H1 (cell line): Measurements from ENCODE around the gene CASK. TPM values are rescaled to one million over a fixed set of nuclear protein-coding genes. Genes with fewer than 3 reads are reported as not detected.

Source experiments
- CTCF ChIA-PET: fragments of 300-600 bp; sonication (Branson Sonifier 250); formaldehyde crosslinking; loops from one replicate; lab custom pipeline; 2021; ENCODE audit not compliant: partially characterized antibody; lab: Charles Lee
- POLR2A ChIA-PET: fragments of 300-600 bp; sonication (Branson Sonifier 250); formaldehyde crosslinking; loops from one replicate; lab custom pipeline; 2021; ENCODE audit warnings: inconsistent platforms; ENCODE audit not compliant: partially characterized antibody; lab: Charles Lee
- DNase-seq, 2 experiments: peaks; one replicate each; pipeline versions ENCODE4 v3.0.0 to v3.0.0-alpha.2; 2010 to 2022; ENCODE audit warnings: low spot score in 2 of 2, low read depth in 1 of 2, mixed read lengths in 1 of 2
- FAIRE-seq: peaks from 2 replicates; lab custom pipeline; 2011; peaks lifted over from hg19 to GRCh38; lab: Jason Lieb, UNC
- H2AFZ ChIP-seq: 2 replicates; pipeline ENCODE4 v1.8.1; 2012; ENCODE audit warnings: low read length, inconsistent platforms
- H2AK5ac ChIP-seq: 2 replicates; pipeline ENCODE4 v1.6.1; 2013; ENCODE audit warnings: low read depth, low read length
- H2BK120ac ChIP-seq: replicated peaks from 2 replicates; pipeline ENCODE3; 2013; ENCODE audit warnings: low read depth, low read length, inconsistent platforms
- H2BK12ac ChIP-seq: 2 replicates; pipeline ENCODE4 v1.6.1; 2013; ENCODE audit warnings: low read depth, low read length
- H2BK15ac ChIP-seq: 2 replicates; pipeline ENCODE4 v1.6.1; 2013; ENCODE audit warnings: low read length
- H2BK20ac ChIP-seq: 2 replicates; pipeline ENCODE4 v1.6.1; 2013; ENCODE audit warnings: low read length
- H2BK5ac ChIP-seq: 2 replicates; pipeline ENCODE4 v1.6.1; 2013; ENCODE audit warnings: low read depth, low read length
- H3K14ac ChIP-seq: 2 replicates; pipeline ENCODE4 v1.6.1; 2013; ENCODE audit warnings: inconsistent platforms; ENCODE audit not compliant: insufficient read length
- H3K18ac ChIP-seq: 2 replicates; pipeline ENCODE4 v1.6.1; 2013; ENCODE audit warnings: low read length; ENCODE audit errors: extremely low read depth
- H3K23ac ChIP-seq: 2 replicates; pipeline ENCODE4 v1.6.1; 2013; ENCODE audit warnings: inconsistent platforms; ENCODE audit not compliant: insufficient read length
- H3K23me2 ChIP-seq: 2 replicates; pipeline ENCODE4 v1.6.1; 2013; ENCODE audit warnings: low read depth, low read length
- H3K27ac ChIP-seq: 2 replicates; pipeline ENCODE4 v1.6.1; 2011; ENCODE audit warnings: low read depth, low read length, inconsistent platforms
- H3K27me3 ChIP-seq, 4 experiments: replicated peaks in 1 of 4; 1 replicate in 1 of 4; 2 replicates in 3 of 4; pipeline versions ENCODE4 v1.6.1 to v1.8.1; 2011 to 2013; ENCODE audit warnings: low read length in 3 of 4, mild to moderate bottlenecking in 3 of 4, inconsistent platforms in 2 of 4, mixed read lengths in 2 of 4, moderate library complexity in 1 of 4; ENCODE audit not compliant: control insufficient read depth in 3 of 4, insufficient read depth in 3 of 4; ENCODE audit errors: extremely low read depth in 1 of 4
- H3K36me3 ChIP-seq, 4 experiments: 2 replicates each; pipeline versions ENCODE4 v1.6.1 to v1.8.1; 2011 to 2013; ENCODE audit warnings: mild to moderate bottlenecking in 4 of 4, low read length in 3 of 4, moderate library complexity in 2 of 4, control low read depth in 1 of 4, inconsistent platforms in 1 of 4; ENCODE audit not compliant: insufficient read depth in 4 of 4, control insufficient read depth in 2 of 4
- H3K4ac ChIP-seq: replicated peaks from 2 replicates; pipeline ENCODE3; 2013; ENCODE audit warnings: low read length, low read depth, mixed read lengths, inconsistent platforms; ENCODE audit not compliant: insufficient read length
- H3K4me1 ChIP-seq, 4 experiments: replicated peaks in 1 of 4; 1 replicate in 1 of 4; 2 replicates in 3 of 4; pipeline versions ENCODE4 v1.6.1 to v1.8.1; 2011 to 2013; ENCODE audit warnings: low read length in 3 of 4, inconsistent platforms in 2 of 4, mixed read lengths in 1 of 4; ENCODE audit not compliant: insufficient read depth in 4 of 4, control insufficient read depth in 3 of 4
- H3K4me2 ChIP-seq, 2 experiments: 2 replicates each; pipeline versions ENCODE4 v1.6.1 to v1.8.1; 2011 to 2013; ENCODE audit warnings: low read depth in 2 of 2, low read length in 2 of 2, control low read depth in 1 of 2, inconsistent platforms in 1 of 2, mild to moderate bottlenecking in 1 of 2; ENCODE audit not compliant: insufficient read depth in 1 of 2
- H3K4me3 ChIP-seq, 4 experiments: fragments of 200-600, 300-600 bp in 1 of 4; sonication (generic), shearing (Covaris generic), sonication (Bioruptor Twin) in 1 of 4; 2 replicates each; pipeline versions ENCODE4 v1.5.1 to v1.8.1; 2011 to 2016; ENCODE audit warnings: low read length in 4 of 4, low read depth in 3 of 4, control low read depth in 2 of 4, inconsistent platforms in 2 of 4, mild to moderate bottlenecking in 2 of 4, mixed read lengths in 1 of 4, moderate library complexity in 1 of 4; ENCODE audit not compliant: insufficient read depth in 2 of 4; ENCODE audit errors: extremely low read depth in 1 of 4
- H3K56ac ChIP-seq: replicated peaks from 2 replicates; pipeline ENCODE3; 2013; ENCODE audit warnings: low read depth, mild to moderate bottlenecking, mixed read lengths, low read length, inconsistent platforms; ENCODE audit not compliant: insufficient read length
- H3K79me1 ChIP-seq: 2 replicates; pipeline ENCODE4 v1.6.1; 2013; ENCODE audit warnings: low read depth, low read length, control low read depth
- H3K79me2 ChIP-seq, 2 experiments: 2 replicates each; pipeline versions ENCODE4 v1.6.1 to v1.8.1; 2012 to 2013; ENCODE audit warnings: low read length in 2 of 2, mild to moderate bottlenecking in 2 of 2, inconsistent platforms in 1 of 2; ENCODE audit not compliant: insufficient read depth in 2 of 2, control insufficient read depth in 1 of 2
- H3K9ac ChIP-seq, 4 experiments: replicated peaks in 1 of 4; 1 replicate in 1 of 4; 2 replicates in 3 of 4; pipeline versions ENCODE4 v1.6.1 to v1.8.1; 2011 to 2013; ENCODE audit warnings: low read depth in 3 of 4, low read length in 3 of 4, control low read depth in 2 of 4, mild to moderate bottlenecking in 2 of 4, moderate library complexity in 2 of 4, inconsistent platforms in 1 of 4; ENCODE audit errors: extremely low read depth in 1 of 4
- H3K9me3 ChIP-seq, 2 experiments: 2 replicates each; pipeline versions ENCODE4 v1.6.1 to v1.8.1; 2012 to 2013; ENCODE audit warnings: mild to moderate bottlenecking in 2 of 2, moderate library complexity in 2 of 2, control low read depth in 1 of 2, inconsistent platforms in 1 of 2, low read depth in 1 of 2, low read length in 1 of 2, mixed read lengths in 1 of 2; ENCODE audit not compliant: insufficient read depth in 2 of 2
- H4K20me1 ChIP-seq, 2 experiments: replicated peaks in 1 of 2; 2 replicates each; pipeline versions ENCODE3 to v1.8.1; 2011 to 2013; ENCODE audit warnings: inconsistent platforms in 2 of 2, low read length in 2 of 2, mild to moderate bottlenecking in 1 of 2; ENCODE audit not compliant: insufficient read depth in 2 of 2, control insufficient read depth in 1 of 2
- H4K5ac ChIP-seq: 2 replicates; pipeline ENCODE4 v1.6.1; 2013; ENCODE audit warnings: low read length, low read depth, mixed read lengths, inconsistent platforms; ENCODE audit not compliant: insufficient read length
- H4K8ac ChIP-seq: 2 replicates; pipeline ENCODE4 v1.8.0; 2013; ENCODE audit warnings: mild to moderate bottlenecking, moderate library complexity, low read length, inconsistent platforms; ENCODE audit not compliant: insufficient read depth; ENCODE audit errors: extremely low read depth
- H4K91ac ChIP-seq: replicated peaks from 2 replicates; pipeline ENCODE3; 2013; ENCODE audit warnings: low read length, mixed read lengths, inconsistent platforms; ENCODE audit not compliant: insufficient read length
- ASH2L ChIP-seq: fragments of 200-600, 300-600 bp; sonication (generic); IDR thresholded peaks from one replicate; pipeline ENCODE4 v1.7.1; 2017; ENCODE audit warnings: low read length
- BCL11A ChIP-seq, 2 experiments: IDR thresholded peaks; one replicate each; pipeline ENCODE4 v1.6.1; 2011; ENCODE audit warnings: low read depth in 2 of 2, low read length in 2 of 2, mild to moderate bottlenecking in 2 of 2
- CHD2 ChIP-seq: IDR thresholded peaks from 2 replicates; pipeline ENCODE4 v1.6.1; 2012; ENCODE audit warnings: low read length, improper control_type of control experiment
- CREB1 ChIP-seq: IDR thresholded peaks from 2 replicates; pipeline ENCODE4 v1.6.1; 2012; ENCODE audit warnings: inconsistent platforms
- GABPA ChIP-seq: IDR thresholded peaks from 2 replicates; pipeline ENCODE4 v1.6.1; 2011; ENCODE audit warnings: mild to moderate bottlenecking, low read length, moderate library complexity, borderline replicate concordance; ENCODE audit not compliant: insufficient read depth
- HDAC6 ChIP-seq: IDR thresholded peaks from one replicate; pipeline ENCODE4 v1.7.1; 2012; ENCODE audit warnings: low read depth, mild to moderate bottlenecking, inconsistent platforms, low read length, moderate library complexity
- POLR2AphosphoS5 ChIP-seq: IDR thresholded peaks from 2 replicates; pipeline ENCODE4 v1.6.1; 2011; ENCODE audit warnings: low read depth, low read length
- RBBP5 ChIP-seq: IDR thresholded peaks from 2 replicates; pipeline ENCODE4 v1.7.1; 2012; ENCODE audit warnings: low read depth, mild to moderate bottlenecking, inconsistent platforms, low read length, moderate library complexity, borderline replicate concordance
- SIN3A ChIP-seq, 2 experiments: IDR thresholded peaks in 1 of 2; conservative IDR thresholded peaks in 1 of 2; 2 replicates each; pipeline ENCODE4 v1.6.1; 2011 to 2012; ENCODE audit warnings: low read length in 2 of 2, improper control_type of control experiment in 1 of 2, low read depth in 1 of 2, mild to moderate bottlenecking in 1 of 2
- SUZ12 ChIP-seq: fragments of 200-600 bp; sonication (generic); IDR thresholded peaks from 2 replicates; pipeline ENCODE4 v1.6.1; 2012; ENCODE audit warnings: mild to moderate bottlenecking, inconsistent platforms, low read length, moderate library complexity, mixed read lengths
- TCF12 ChIP-seq: IDR thresholded peaks from 2 replicates; pipeline ENCODE4 v1.6.1; 2011; ENCODE audit warnings: low read depth, mild to moderate bottlenecking, low read length
- YY1 ChIP-seq: IDR thresholded peaks from 2 replicates; pipeline ENCODE4 v1.6.1; 2011; ENCODE audit warnings: low read depth, mild to moderate bottlenecking, low read length
- WGBS, 2 experiments: shearing (Covaris generic) in 1 of 2; methylation state at CpG; one replicate each; pipeline versions ENCODE4 v1.1.6 to v1.1.7; 2013 to 2015; ENCODE audit warnings: low lambda C conversion rate in 2 of 2, mixed read lengths in 2 of 2, inconsistent platforms in 1 of 2, low coverage in 1 of 2, missing lambda C conversion rate in 1 of 2; ENCODE audit not compliant: insufficient replicate concordance in 2 of 2, insufficient coverage in 1 of 2, insufficient read length in 1 of 2; ENCODE audit errors: extremely low coverage in 1 of 2, missing lambda C conversion rate in 1 of 2; 5-methylcytosine and 5-hydroxymethylcytosine counted together
- polyA plus RNA-seq, 7 experiments: library from polyadenylated mRNA; depleted of rRNA in 3 of 7; stranded (reverse) in 5 of 7; unstranded in 2 of 7; fragments of >200 nt in 5 of 7; fragments of 200-250 nt in 2 of 7; gene quantifications; 1 replicate in 5 of 7; 2 replicates in 1 of 7; 4 replicates in 1 of 7; pipeline versions ENCODE4 v1.2.1 to v1.2.3, GENCODE V29; 2011 to 2013; ENCODE audit warnings: missing spikeins in 2 of 7, mixed read lengths in 2 of 7
- total RNA-seq: library from RNA; stranded (reverse); fragmentation: NEBNext Ultra II Directional; extraction: Animal tissue kit (Norgen Biotek cat#: 25700); gene quantifications from 2 replicates; pipeline ENCODE4 v1.2.1, GENCODE V29; 2021
- TF ChIP-seq, protein P1 (sequence below), 3 experiments: IDR thresholded peaks; 1 replicate in 2 of 3; 2 replicates in 1 of 3; pipeline versions ENCODE4 v1.5.1 to v1.6.1; 2011; ENCODE audit warnings: low read length in 3 of 3, mild to moderate bottlenecking in 3 of 3, inconsistent platforms in 2 of 3, low read depth in 1 of 3, moderate library complexity in 1 of 3; ENCODE audit not compliant: insufficient read depth in 1 of 3; ENCODE audit errors: control extremely low read depth in 1 of 3

The CASK gene
- total and polyA plus RNA-seq, 2 of the 8 experiments (the other 6 are each of a cell fraction or from before 2014, with no cell fraction given) = 21.6 to 55.1 TPM

DNA sequence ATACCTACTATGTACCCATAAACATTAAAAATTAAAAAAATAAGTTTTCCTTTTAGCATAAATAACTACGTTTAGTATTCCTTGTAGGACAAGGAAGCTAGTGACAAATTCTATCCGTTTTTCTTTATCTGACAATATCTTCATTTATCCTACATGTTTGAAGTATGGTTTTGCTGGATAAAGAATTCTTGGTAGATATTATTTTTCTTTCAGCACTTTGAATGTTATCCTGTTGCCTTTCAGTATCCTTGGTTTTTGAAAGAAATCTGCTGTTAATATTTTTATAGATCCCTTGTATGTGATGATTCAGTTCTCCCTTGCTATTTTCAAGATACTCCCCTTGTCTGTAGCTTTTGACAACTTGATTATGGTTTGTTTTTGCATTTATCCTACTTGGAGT is 76.6 kb downstream of the CASK start:
- H3K4ac ChIP-seq = no peak overlapping the region
- no peak overlapping the region for H3K14ac ChIP-seq
- H3K27ac ChIP-seq = no peak overlapping the region
- H4K5ac ChIP-seq = no peak overlapping the region
- CTCF ChIA-PET = no interaction called here
- H3K9me3 ChIP-seq = no peaks in the 10 kb centered on the region
- H3K27me3 ChIP-seq = no peaks in the 10 kb centered on the region
- H3K9ac ChIP-seq = no peak overlapping the region
- H2BK120ac ChIP-seq = no peak overlapping the region
- H3K4me3 ChIP-seq = no peak overlapping the region
- no peaks in the 10 kb centered on the region for H4K20me1 ChIP-seq
- H3K36me3 ChIP-seq = peaks cover 0 to 11% (median 3%) of the 10 kb centered on the region in 4 experiments; a peak in 2 of 8 replicates
- H2AFZ ChIP-seq = no peak overlapping the region
- H2BK15ac ChIP-seq = no peak overlapping the region
- H3K23me2 ChIP-seq = no peaks in the 10 kb centered on the region
- no peak overlapping the region for H4K8ac ChIP-seq
- H3K4me2 ChIP-seq = no peak overlapping the region
- H2AK5ac ChIP-seq = no peak overlapping the region
- FAIRE-seq (no peak), DNase-seq (no peak)
- no peaks in the 10 kb centered on the region for H3K79me1 ChIP-seq
- no peak overlapping the region for H2BK20ac ChIP-seq
- no peak overlapping the region for H3K56ac ChIP-seq
- H3K79me2 ChIP-seq = no peaks in the 10 kb centered on the region
- no peak overlapping the region for H2BK5ac ChIP-seq
- TF ChIP-seq RBBP5 = no peak
- TF ChIP-seq SUZ12 = no peak
- TF ChIP-seq, protein P1, sequence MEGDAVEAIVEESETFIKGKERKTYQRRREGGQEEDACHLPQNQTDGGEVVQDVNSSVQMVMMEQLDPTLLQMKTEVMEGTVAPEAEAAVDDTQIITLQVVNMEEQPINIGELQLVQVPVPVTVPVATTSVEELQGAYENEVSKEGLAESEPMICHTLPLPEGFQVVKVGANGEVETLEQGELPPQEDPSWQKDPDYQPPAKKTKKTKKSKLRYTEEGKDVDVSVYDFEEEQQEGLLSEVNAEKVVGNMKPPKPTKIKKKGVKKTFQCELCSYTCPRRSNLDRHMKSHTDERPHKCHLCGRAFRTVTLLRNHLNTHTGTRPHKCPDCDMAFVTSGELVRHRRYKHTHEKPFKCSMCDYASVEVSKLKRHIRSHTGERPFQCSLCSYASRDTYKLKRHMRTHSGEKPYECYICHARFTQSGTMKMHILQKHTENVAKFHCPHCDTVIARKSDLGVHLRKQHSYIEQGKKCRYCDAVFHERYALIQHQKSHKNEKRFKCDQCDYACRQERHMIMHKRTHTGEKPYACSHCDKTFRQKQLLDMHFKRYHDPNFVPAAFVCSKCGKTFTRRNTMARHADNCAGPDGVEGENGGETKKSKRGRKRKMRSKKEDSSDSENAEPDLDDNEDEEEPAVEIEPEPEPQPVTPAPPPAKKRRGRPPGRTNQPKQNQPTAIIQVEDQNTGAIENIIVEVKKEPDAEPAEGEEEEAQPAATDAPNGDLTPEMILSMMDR (IDR thresholded peaks at IDR 0.05; ENCODE audit: control extremely low read depth in 1 of 3, insufficient read depth in 1 of 3, low read depth in 1 of 3, low read length in 3 of 3) = no peak
- no peak for TF ChIP-seq SIN3A (conservative IDR thresholded peaks at IDR 0.05 in 1 of 2, IDR thresholded peaks at IDR 0.05 in 1 of 2; ENCODE audit: low read depth in 1 of 2, low read length in 2 of 2)
- no peak for TF ChIP-seq POLR2AphosphoS5
- no peak for TF ChIP-seq GABPA
- no peak for TF ChIP-seq TCF12
- TF ChIP-seq YY1 = no peak
- TF ChIP-seq CHD2 = no peak
- TF ChIP-seq ASH2L = no peak
- TF ChIP-seq HDAC6 = no peak
- no peak for TF ChIP-seq BCL11A (IDR thresholded peaks at IDR 0.05; ENCODE audit: low read depth in 2 of 2, low read length in 2 of 2)
- no peak for TF ChIP-seq CREB1
- H2BK12ac ChIP-seq = no peak overlapping the region
- no peak overlapping the region for H3K23ac ChIP-seq
- POLR2A ChIA-PET = no interaction called here
- no peak overlapping the region for H4K91ac ChIP-seq
- H3K4me1 ChIP-seq = no peaks in the 10 kb centered on the region
- 100% methylated on average over 2 of the region's 2 CpGs; no CpG with 5 or more reads in 1 of the 2 experiments for WGBS, 2 experiments
- no peak overlapping the region for H3K18ac ChIP-seq
